Astrocyte (in vitro differentiated cells and primary cell): Measurements from ENCODE around the gene FETUB. TPM values are rescaled to one million over a fixed set of nuclear protein-coding genes. Genes with fewer than 3 reads are reported as not detected.

ENCODE experiments used
- DNase-seq: peaks from one replicate; pipeline ENCODE4 v3.0.0-alpha.2; 2010; ENCODE audit warnings: low read depth
- FAIRE-seq: peaks from 2 replicates; lab custom pipeline; 2011; peaks lifted over from hg19 to GRCh38; lab: Jason Lieb, UNC
- H2AFZ ChIP-seq: 2 replicates; pipeline ENCODE4 v1.6.0; 2012; ENCODE audit warnings: low read depth, low read length, inconsistent platforms
- H3K27ac ChIP-seq: 2 replicates; pipeline ENCODE4 v1.5.1; 2011; ENCODE audit warnings: low read depth, low read length, inconsistent platforms
- H3K27me3 ChIP-seq: 2 replicates; pipeline ENCODE4 v1.6.0; 2011; ENCODE audit warnings: low read length, inconsistent platforms; ENCODE audit not compliant: insufficient read depth
- H3K36me3 ChIP-seq: 2 replicates; pipeline ENCODE4 v1.5.1; 2011; ENCODE audit warnings: low read length, inconsistent platforms; ENCODE audit not compliant: insufficient read depth
- H3K4me1 ChIP-seq: 2 replicates; pipeline ENCODE4 v1.5.1; 2011; ENCODE audit warnings: low read length, inconsistent platforms; ENCODE audit not compliant: insufficient read depth
- H3K4me2 ChIP-seq: 2 replicates; pipeline ENCODE4 v1.6.0; 2012; ENCODE audit warnings: low read length, inconsistent platforms
- H3K4me3 ChIP-seq: 2 replicates; pipeline ENCODE4 v1.5.1; 2011; ENCODE audit warnings: low read depth, mild to moderate bottlenecking, low read length, inconsistent platforms; ENCODE audit not compliant: insufficient read depth
- H3K79me2 ChIP-seq: 2 replicates; pipeline ENCODE4 v1.6.0; 2012; ENCODE audit warnings: mild to moderate bottlenecking, low read length, inconsistent platforms; ENCODE audit not compliant: insufficient read depth
- H3K9ac ChIP-seq: 2 replicates; pipeline ENCODE4 v1.6.0; 2012; ENCODE audit warnings: mild to moderate bottlenecking, low read length, inconsistent platforms
- H3K9me3 ChIP-seq: 2 replicates; pipeline ENCODE4 v1.5.1; 2012; ENCODE audit warnings: low read depth, mild to moderate bottlenecking, low read length, inconsistent platforms; ENCODE audit not compliant: insufficient read depth
- H4K20me1 ChIP-seq: 2 replicates; pipeline ENCODE4 v1.6.0; 2012; ENCODE audit warnings: low read length, inconsistent platforms; ENCODE audit not compliant: insufficient read depth
- H3K27ac Mint-ChIP-seq: one replicate; pipeline ENCODE4 v1.8.0; 2021; ENCODE audit warnings: mild to moderate bottlenecking, mixed read lengths; ENCODE audit not compliant: unreplicated experiment
- H3K27me3 Mint-ChIP-seq: one replicate; pipeline ENCODE4 v1.8.0; 2021; ENCODE audit warnings: low read depth, mixed read lengths; ENCODE audit not compliant: unreplicated experiment
- H3K36me3 Mint-ChIP-seq: one replicate; pipeline ENCODE4 v1.8.0; 2021; ENCODE audit warnings: low read depth, mixed read lengths; ENCODE audit not compliant: unreplicated experiment
- H3K4me1 Mint-ChIP-seq: one replicate; pipeline ENCODE4 v1.8.0; 2021; ENCODE audit warnings: low read depth, mixed read lengths; ENCODE audit not compliant: unreplicated experiment
- H3K4me3 Mint-ChIP-seq: one replicate; pipeline ENCODE4 v1.8.0; 2021; ENCODE audit warnings: mild to moderate bottlenecking, moderate library complexity, mixed read lengths; ENCODE audit not compliant: unreplicated experiment
- H3K9me3 Mint-ChIP-seq: one replicate; pipeline ENCODE4 v1.8.0; 2021; ENCODE audit warnings: mild to moderate bottlenecking, mixed read lengths; ENCODE audit not compliant: unreplicated experiment
- EZH2 ChIP-seq: IDR thresholded peaks from 2 replicates; pipeline ENCODE4 v1.6.1; 2012; ENCODE audit warnings: mild to moderate bottlenecking, low read length, inconsistent platforms; ENCODE audit not compliant: insufficient read depth
- total RNA-seq: library from RNA; stranded (reverse); gene quantifications from 2 replicates; pipeline ENCODE4 v1.2.1, GENCODE V29; 2021
- TF ChIP-seq, protein P1 (sequence below): IDR thresholded peaks from 2 replicates; pipeline ENCODE4 v1.5.1; 2011; ENCODE audit warnings: low read depth, mild to moderate bottlenecking, inconsistent platforms, low read length, moderate library complexity; ENCODE audit not compliant: insufficient read depth

FETUB gene
- total RNA-seq, 1 donor from 2014 or later: not detected

DNA sequence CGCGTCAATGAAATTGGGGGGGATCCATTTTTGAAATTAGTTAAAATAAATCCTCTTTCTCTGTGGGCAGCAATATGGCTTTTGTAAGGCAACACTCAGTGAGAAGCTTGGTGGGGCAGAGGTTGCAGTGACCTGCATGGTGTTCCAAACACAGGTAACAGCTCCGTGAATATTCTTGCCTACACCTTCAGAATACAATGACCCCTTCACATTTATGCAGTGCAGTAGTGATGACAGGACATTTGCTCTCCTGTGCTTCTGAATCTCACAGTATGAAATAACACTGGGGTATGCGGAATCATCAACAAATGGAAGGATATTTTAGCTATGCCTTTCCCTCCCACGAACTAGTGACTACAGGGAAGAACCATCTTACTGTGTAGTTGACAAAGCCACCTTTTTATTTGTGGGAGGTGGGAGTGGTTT lies 20.4 kb upstream of the FETUB start:
- Mint-ChIP-seq H3K36me3 (no peaks in the 10 kb centered on the region), H3K27me3 (peaks cover 23% of the 10 kb centered on the region), H3K27ac (no peak overlapping the region), H3K9me3 (no peaks in the 10 kb centered on the region), H3K4me3 (no peak overlapping the region), H3K4me1 (peaks cover 4% of the 10 kb centered on the region)
- H3K79me2 ChIP-seq: no peaks in the 10 kb centered on the region
- H3K36me3 ChIP-seq: no peaks in the 10 kb centered on the region
- no peak overlapping the region for H3K27ac ChIP-seq
- no peak overlapping the region for H3K9ac ChIP-seq
- TF ChIP-seq, protein P1, sequence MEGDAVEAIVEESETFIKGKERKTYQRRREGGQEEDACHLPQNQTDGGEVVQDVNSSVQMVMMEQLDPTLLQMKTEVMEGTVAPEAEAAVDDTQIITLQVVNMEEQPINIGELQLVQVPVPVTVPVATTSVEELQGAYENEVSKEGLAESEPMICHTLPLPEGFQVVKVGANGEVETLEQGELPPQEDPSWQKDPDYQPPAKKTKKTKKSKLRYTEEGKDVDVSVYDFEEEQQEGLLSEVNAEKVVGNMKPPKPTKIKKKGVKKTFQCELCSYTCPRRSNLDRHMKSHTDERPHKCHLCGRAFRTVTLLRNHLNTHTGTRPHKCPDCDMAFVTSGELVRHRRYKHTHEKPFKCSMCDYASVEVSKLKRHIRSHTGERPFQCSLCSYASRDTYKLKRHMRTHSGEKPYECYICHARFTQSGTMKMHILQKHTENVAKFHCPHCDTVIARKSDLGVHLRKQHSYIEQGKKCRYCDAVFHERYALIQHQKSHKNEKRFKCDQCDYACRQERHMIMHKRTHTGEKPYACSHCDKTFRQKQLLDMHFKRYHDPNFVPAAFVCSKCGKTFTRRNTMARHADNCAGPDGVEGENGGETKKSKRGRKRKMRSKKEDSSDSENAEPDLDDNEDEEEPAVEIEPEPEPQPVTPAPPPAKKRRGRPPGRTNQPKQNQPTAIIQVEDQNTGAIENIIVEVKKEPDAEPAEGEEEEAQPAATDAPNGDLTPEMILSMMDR: no peak
- TF ChIP-seq EZH2: no peak
- no peak overlapping the region for H2AFZ ChIP-seq
- peaks cover 5% of the 10 kb centered on the region for H3K4me1 ChIP-seq
- no peak overlapping the region for H3K4me3 ChIP-seq
- no peak for DNase-seq
- no peaks in the 10 kb centered on the region for H3K9me3 ChIP-seq
- no peak overlapping the region for H3K4me2 ChIP-seq
- H4K20me1 ChIP-seq: no peaks in the 10 kb centered on the region
- peaks cover 11% of the 10 kb centered on the region for H3K27me3 ChIP-seq
- FAIRE-seq: no peak

DNA sequence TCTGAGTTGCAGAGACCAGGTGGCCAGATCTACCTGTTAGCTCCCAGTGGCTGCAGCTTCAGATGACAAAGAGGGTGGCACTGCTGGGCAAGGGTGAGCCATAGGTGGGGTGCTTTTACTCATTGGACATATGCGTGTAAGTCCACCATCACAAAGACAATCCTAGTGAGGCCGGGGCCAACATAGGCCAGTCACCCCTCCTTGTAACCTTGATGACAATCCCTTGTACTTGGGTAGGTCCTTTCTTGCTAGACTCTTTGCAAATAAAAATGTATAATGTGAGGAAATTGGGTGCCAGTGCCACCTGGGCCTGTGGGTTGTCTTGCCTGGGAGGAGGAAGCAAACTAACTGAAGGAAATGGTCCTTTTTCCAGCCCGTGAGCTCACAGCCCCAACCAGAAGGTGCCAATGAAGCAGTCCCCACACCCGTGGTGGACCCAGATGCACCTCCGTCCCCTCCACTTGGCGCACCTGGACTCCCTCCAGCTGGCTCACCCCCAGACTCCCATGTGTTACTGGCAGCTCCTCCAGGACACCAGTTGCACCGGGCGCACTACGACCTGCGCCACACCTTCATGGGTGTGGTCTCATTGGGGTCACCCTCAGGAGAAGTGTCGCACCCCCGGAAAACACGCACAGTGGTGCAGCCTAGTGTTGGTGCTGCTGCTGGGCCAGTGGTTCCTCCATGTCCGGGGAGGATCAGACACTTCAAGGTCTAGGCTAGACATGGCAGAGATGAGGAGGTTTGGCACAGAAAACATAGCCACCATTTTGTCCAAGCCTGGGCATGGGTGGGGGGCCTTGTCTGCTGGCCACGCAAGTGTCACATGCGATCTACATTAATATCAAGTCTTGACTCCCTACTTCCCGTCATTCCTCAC lies 19.7 kb upstream of the FETUB start:
- Histone ChIP-seq H3K27me3 (peaks cover 11% of the 10 kb centered on the region), H3K4me1 (peaks cover 5% of the 10 kb centered on the region), H3K36me3 (no peaks in the 10 kb centered on the region), H3K4me3 (no peak overlapping the region), H4K20me1 (no peaks in the 10 kb centered on the region), H3K79me2 (no peaks in the 10 kb centered on the region), H3K4me2 (no peak overlapping the region), H3K9me3 (no peaks in the 10 kb centered on the region), H3K9ac (no peak overlapping the region), H2AFZ (no peak overlapping the region), H3K27ac (no peak overlapping the region)
- H3K36me3 Mint-ChIP-seq: no peaks in the 10 kb centered on the region
- peaks cover 4% of the 10 kb centered on the region for H3K4me1 Mint-ChIP-seq
- H3K4me3 Mint-ChIP-seq: no peak overlapping the region
- H3K27ac Mint-ChIP-seq: no peak overlapping the region
- TF ChIP-seq, protein P1: no peak
- TF ChIP-seq EZH2: no peak
- H3K27me3 Mint-ChIP-seq: peaks cover 21% of the 10 kb centered on the region
- DNase-seq (no peak), FAIRE-seq (no peak)
- H3K9me3 Mint-ChIP-seq: no peaks in the 10 kb centered on the region
